ENCODE results near the gene KRT2.

GRCh38 chr12:52667509-52667908, 15.5 kb upstream of the KRT2 start:
- TF ChIP-seq REST (IDR thresholded peaks at IDR 0.05; ENCODE audit: insufficient read depth in 1 of 2, low read depth in 2 of 2, low read length in 2 of 2) (no peak), POLR2AphosphoS5 (IDR thresholded peaks at IDR 0.05; ENCODE audit: low read depth, low read length) (no peak), TAF1 (IDR thresholded peaks at IDR 0.05; ENCODE audit: borderline replicate concordance, insufficient read depth, low read length) (no peak)
